ENCODE measurements around the gene TTYH3.

The TTYH3 gene

GRCh38 chr7:2655870-2656614 lies 24.3 kb downstream of the TTYH3 start:
- TF ChIP-seq, protein P1, sequence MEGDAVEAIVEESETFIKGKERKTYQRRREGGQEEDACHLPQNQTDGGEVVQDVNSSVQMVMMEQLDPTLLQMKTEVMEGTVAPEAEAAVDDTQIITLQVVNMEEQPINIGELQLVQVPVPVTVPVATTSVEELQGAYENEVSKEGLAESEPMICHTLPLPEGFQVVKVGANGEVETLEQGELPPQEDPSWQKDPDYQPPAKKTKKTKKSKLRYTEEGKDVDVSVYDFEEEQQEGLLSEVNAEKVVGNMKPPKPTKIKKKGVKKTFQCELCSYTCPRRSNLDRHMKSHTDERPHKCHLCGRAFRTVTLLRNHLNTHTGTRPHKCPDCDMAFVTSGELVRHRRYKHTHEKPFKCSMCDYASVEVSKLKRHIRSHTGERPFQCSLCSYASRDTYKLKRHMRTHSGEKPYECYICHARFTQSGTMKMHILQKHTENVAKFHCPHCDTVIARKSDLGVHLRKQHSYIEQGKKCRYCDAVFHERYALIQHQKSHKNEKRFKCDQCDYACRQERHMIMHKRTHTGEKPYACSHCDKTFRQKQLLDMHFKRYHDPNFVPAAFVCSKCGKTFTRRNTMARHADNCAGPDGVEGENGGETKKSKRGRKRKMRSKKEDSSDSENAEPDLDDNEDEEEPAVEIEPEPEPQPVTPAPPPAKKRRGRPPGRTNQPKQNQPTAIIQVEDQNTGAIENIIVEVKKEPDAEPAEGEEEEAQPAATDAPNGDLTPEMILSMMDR (IDR thresholded peaks at IDR 0.05; ENCODE audit: extremely low read depth, insufficient read depth, missing control alignments) = no peak

DNA sequence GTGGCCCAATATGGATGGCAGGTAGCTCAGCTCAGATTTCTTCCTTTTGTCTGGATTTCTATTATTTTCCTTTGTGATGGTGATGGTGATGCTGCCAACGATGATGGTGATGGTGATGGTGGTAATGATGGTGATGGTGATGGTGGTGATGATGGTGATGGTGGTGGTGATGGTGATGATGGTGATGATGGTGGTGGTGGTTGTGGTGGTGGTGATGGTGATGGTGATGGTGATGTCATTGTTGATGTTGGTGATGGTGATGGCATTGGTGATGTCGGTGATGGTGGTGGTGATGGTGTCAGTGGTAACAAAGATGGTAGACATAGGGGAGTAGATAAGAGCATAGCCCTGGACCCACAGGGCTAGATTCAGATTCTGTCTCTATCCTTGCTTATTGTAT lies 25.4 kb downstream of the TTYH3 start:
- in situ Hi-C loops (cut with MboI; ENCODE audit: low pct_unique_long_range_greater_than_20kb, low sequenced_read_pairs, unreplicated experiment) = no loop called here
- TF ChIP-seq, protein P1 (IDR thresholded peaks at IDR 0.05; ENCODE audit: extremely low read depth, insufficient read depth, missing control alignments) = no peak
- DNase-seq (ENCODE audit: low spot score) = no peak

More at GRCh38 chr7:2655870-2656614, 24.3 kb downstream of the TTYH3 start:
- no peak for DNase-seq (ENCODE audit: low spot score)
- in situ Hi-C loops (cut with MboI; ENCODE audit: low pct_unique_long_range_greater_than_20kb, low sequenced_read_pairs, unreplicated experiment) = no loop called here

DNA sequence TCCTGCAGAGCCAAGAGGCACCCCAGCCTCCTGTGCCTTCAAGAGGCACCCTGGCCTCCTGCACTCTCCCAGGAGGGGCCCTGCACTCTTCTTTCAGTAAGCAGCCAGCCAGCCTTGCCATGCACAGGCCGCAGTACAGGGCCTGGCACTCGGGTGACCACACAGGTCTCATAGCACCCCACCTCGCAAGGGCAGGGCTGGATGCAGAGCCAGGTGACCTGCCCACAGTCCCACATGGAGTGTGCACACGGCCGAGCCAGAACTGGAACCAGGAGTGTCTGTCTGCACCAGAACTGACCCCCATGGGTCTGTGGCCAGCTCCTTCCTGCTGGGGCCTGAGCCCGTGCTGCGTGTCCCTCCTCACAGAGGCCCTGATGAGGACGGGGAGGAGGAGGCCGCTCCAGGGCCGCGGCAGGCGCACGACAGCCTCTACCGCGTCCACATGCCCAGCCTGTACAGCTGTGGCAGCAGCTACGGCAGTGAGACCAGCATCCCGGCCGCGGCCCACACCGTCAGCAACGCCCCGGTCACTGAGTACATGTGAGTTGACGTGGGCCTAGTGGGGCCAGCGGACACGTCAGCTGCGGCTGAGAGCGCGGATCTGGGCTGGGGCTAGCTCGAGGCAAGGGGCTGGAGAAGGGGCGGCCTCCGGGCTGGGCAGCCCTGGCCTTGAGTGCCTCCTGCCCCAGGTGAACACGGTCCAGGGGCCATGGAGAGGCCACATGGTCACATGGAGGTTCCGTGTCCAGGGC lies 26.3 kb downstream of the TTYH3 start:
- no peak for DNase-seq (ENCODE audit: low spot score)
- in situ Hi-C loops (cut with MboI; ENCODE audit: low pct_unique_long_range_greater_than_20kb, low sequenced_read_pairs, unreplicated experiment) = no loop called here
- TF ChIP-seq, protein P1 (IDR thresholded peaks at IDR 0.05; ENCODE audit: extremely low read depth, insufficient read depth, missing control alignments) = no peak

DNA sequence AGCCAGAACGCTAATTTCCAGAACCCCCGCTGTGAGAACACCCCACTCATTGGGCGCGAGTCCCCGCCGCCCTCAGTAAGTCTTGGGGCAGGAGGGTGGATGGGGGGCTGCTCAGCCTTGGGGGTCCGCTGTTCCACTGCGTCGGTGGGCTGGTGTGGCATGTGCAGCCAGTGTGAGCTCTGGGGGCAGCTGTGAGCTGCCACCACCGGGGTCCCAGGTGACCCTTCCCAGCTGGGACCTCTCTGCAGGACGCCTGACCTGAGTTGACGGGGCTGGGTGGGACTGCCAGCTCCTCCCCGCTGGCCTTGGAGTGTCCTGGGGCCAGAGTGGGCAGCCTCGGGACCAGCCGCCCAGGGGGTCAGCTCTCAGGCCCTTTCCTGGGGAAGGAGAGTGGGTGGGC lies 27.2 kb downstream of the TTYH3 start:
- in situ Hi-C loops (cut with MboI; ENCODE audit: low pct_unique_long_range_greater_than_20kb, low sequenced_read_pairs, unreplicated experiment) = no loop called here
- DNase-seq (ENCODE audit: low spot score) = no peak
- TF ChIP-seq, protein P1 (IDR thresholded peaks at IDR 0.05; ENCODE audit: extremely low read depth, insufficient read depth, missing control alignments) = no peak

- TF ChIP-seq, protein P1 (IDR thresholded peaks at IDR 0.05; ENCODE audit: extremely low read depth, insufficient read depth, missing control alignments) = no peak
- in situ Hi-C loops (cut with MboI; ENCODE audit: low pct_unique_long_range_greater_than_20kb, low sequenced_read_pairs, unreplicated experiment) = no loop called here
- DNase-seq (ENCODE audit: low spot score) = no peak
Observed at GRCh38 chr7:2659556-2660358, 28.0 kb downstream of the TTYH3 start.

DNA sequence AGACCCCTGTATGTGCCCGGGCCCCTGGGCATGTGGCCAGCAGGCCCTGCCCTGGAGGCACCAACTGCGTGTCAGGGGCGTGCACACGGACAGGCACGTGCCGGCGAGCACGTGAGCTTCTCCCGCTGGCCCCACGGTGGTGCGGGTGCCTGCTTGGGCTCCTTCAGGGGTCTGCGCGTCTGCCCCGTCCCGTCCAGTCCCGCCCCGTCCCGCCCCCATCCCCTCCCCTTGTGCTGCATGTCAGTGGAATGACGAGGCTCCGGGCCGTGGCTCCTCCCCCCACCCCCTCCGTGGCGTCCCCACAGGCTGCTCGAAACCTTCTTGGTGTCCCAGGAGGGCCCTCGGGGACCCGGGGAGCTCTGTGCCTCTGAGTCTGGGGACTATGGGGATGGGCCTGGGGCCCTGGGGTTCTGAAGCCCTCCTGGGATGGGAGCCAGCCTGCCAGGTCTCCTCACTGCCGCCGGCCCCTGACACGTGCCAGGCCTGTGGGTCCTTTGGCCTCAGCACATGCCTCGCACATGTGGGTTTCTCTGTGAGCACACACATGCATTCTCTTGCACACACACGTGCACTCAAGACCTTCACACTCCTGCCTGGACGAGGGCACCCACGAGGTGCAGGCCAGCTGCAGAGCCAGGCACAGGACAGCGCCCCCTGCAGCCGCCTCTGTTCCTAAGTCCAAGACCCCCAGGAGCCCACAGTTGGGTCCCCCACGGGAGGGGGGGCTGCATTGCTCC lies 28.7 kb downstream of the TTYH3 start:
- in situ Hi-C loops (cut with MboI; ENCODE audit: low pct_unique_long_range_greater_than_20kb, low sequenced_read_pairs, unreplicated experiment) = no loop called here
- no peak for DNase-seq (ENCODE audit: low spot score)
- TF ChIP-seq, protein P1 (IDR thresholded peaks at IDR 0.05; ENCODE audit: extremely low read depth, insufficient read depth, missing control alignments) = peak; percentile 38
